Stimulated activated CD4-positive, alpha-beta T cell treated with anti-CD3 and anti-CD28 coated beads, TNF-alpha, amount 100 ng/mL, for 48 hours (primary cell): ENCODE data around the gene CEP250.

ENCODE experiments used
- DNase-seq, 3 donors: peaks; one replicate each; pipeline ENCODE4 v3.0.0-alpha.2; 2020; ENCODE audit warnings: low read depth in 3 of 3

Gene CEP250

GRCh38 chr20:35560541-35560940 lies 105.1 kb downstream of the CEP250 start:
- DNase-seq: no peak

GRCh38 chr20:35561268-35561667 lies 105.9 kb downstream of the CEP250 start:
- DNase-seq: no peak

- no peak for DNase-seq
Observed at GRCh38 chr20:35561671-35562070, 106.3 kb downstream of the CEP250 start.

GRCh38 chr20:35562541-35563110 lies 107.2 kb downstream of the CEP250 start:
- DNase-seq: no peak

- no peak for DNase-seq
Observed at GRCh38 chr20:35563834-35564233, 108.4 kb downstream of the CEP250 start.

- DNase-seq: no peak
Observed at GRCh38 chr20:35564905-35565304, 109.5 kb downstream of the CEP250 start.

GRCh38 chr20:35568645-35569044 lies 113.2 kb downstream of the CEP250 start:
- DNase-seq: no peak
